Amniotic stem cell (primary cell): ENCODE data around the gene ARHGAP20.

Experiments used
- DNase-seq: peaks from one replicate; lab custom pipeline; 2025; lab: John Stamatoyannopoulos, UW

Gene ARHGAP20

GRCh38 chr11:110711776-110712658 lies at the start of gene ARHGAP20:
TSS of gene ARHGAP20 (minus strand) at chr11:110712437. CDS start at chr11:110712231, 206 bp downstream.
- DNase-seq, result no peak

- DNase-seq, result no peak
Measured at GRCh38 chr11:110761991-110762390, 49.8 kb upstream of the ARHGAP20 start.

GRCh38 chr11:110761131-110761530 lies 48.9 kb upstream of the ARHGAP20 start:
- no peak for DNase-seq

- no peak for DNase-seq
Measured at GRCh38 chr11:110759972-110760381, 47.7 kb upstream of the ARHGAP20 start.

- DNase-seq, result no peak
Measured at GRCh38 chr11:110757962-110758755, 45.9 kb upstream of the ARHGAP20 start.

GRCh38 chr11:110757066-110757465 lies 44.8 kb upstream of the ARHGAP20 start:
- DNase-seq, result no peak

- DNase-seq, result no peak
Measured at GRCh38 chr11:110755941-110756340, 43.7 kb upstream of the ARHGAP20 start.

- no peak for DNase-seq
Measured at GRCh38 chr11:110752890-110753289, 40.7 kb upstream of the ARHGAP20 start.

- no peak for DNase-seq
Measured at GRCh38 chr11:110750100-110750499, 37.9 kb upstream of the ARHGAP20 start.

- no peak for DNase-seq
Measured at GRCh38 chr11:110747531-110747930, 35.3 kb upstream of the ARHGAP20 start.

GRCh38 chr11:110738641-110739040 lies 26.4 kb upstream of the ARHGAP20 start:
- no peak for DNase-seq

GRCh38 chr11:110737593-110737992 lies 25.4 kb upstream of the ARHGAP20 start:
- DNase-seq, result no peak

GRCh38 chr11:110736171-110736553 lies 23.9 kb upstream of the ARHGAP20 start:
- no peak for DNase-seq

- DNase-seq, result no peak
Measured at GRCh38 chr11:110735455-110736170, 23.4 kb upstream of the ARHGAP20 start.

GRCh38 chr11:110734790-110735189 lies 22.6 kb upstream of the ARHGAP20 start:
- no peak for DNase-seq

GRCh38 chr11:110730773-110731172 lies 18.5 kb upstream of the ARHGAP20 start:
- no peak for DNase-seq

GRCh38 chr11:110728883-110729282 lies 16.6 kb upstream of the ARHGAP20 start:
- no peak for DNase-seq

GRCh38 chr11:110728476-110728875 lies 16.2 kb upstream of the ARHGAP20 start:
- DNase-seq, result no peak

GRCh38 chr11:110724358-110724757 lies 12.1 kb upstream of the ARHGAP20 start:
- no peak for DNase-seq

- no peak for DNase-seq
Measured at GRCh38 chr11:110720431-110721275, 8.4 kb upstream of the ARHGAP20 start.

- DNase-seq, result no peak
Measured at GRCh38 chr11:110716361-110716760, 4.1 kb upstream of the ARHGAP20 start.
